ENCODE results near the gene ENTREP3.
A peak's percentile ranks its signal among the peaks of the same experiment; 100 is the strongest.
"Not testable (repeated sequence)": the region's sequence is repeated elsewhere in the genome, so short reads cannot be mapped to it uniquely, and the experiment has no call there.

The ENTREP3 gene

GRCh38 chr1:155218854-155219591 is 36.3 kb downstream of the ENTREP3 start:
- CTCF ChIA-PET, result interaction anchor here (0.7 to 4.0 kb wide), 4 partner anchors 12 to 32 kb away, joined by 3 to 15 read pairs (median 5); partner anchors contain the start of gene THBS3
- no peaks in the 10 kb centered on the region for H3K9me3 ChIP-seq (ENCODE audit: control extremely low read depth in 1 of 5, control insufficient read depth in 4 of 5, insufficient read depth in 2 of 5, low read depth in 1 of 5, low read length in 4 of 5)
- 50% methylated on average over 2 of the region's 7 CpGs for WGBS (ENCODE audit: insufficient coverage)
- peak; percentile 38 to 77 (median 73) for DNase-seq
- POLR2A ChIA-PET, result interaction anchor here (0.9 kb wide), 2 partner anchors 43 to 44 kb away, joined by 3 read pairs; partner anchors contain the start of gene SCAMP3
- H3K27me3 ChIP-seq (replicated peaks in 2 of 5; ENCODE audit: control insufficient read depth in 4 of 5, insufficient read depth in 5 of 5, low read length in 4 of 5), result no peaks in the 10 kb centered on the region
- H3K4me1 ChIP-seq (ENCODE audit: control extremely low read depth in 1 of 4, control insufficient read depth in 4 of 4, insufficient read depth in 4 of 4, low read length in 3 of 4), result peaks cover 13 to 33% (median 21%) of the 10 kb centered on the region in 4 experiments
- H3K27ac ChIP-seq (ENCODE audit: insufficient read depth in 1 of 2, low read depth in 1 of 2, low read length in 2 of 2, poor library complexity in 1 of 2, severe bottlenecking in 2 of 2), result peak overlapping the region in 1 of 2 experiments; percentile 43
- H3K4me3 ChIP-seq (ENCODE audit: control insufficient read depth in 1 of 7, extremely low read depth in 1 of 7, insufficient read depth in 4 of 7, low read depth in 2 of 7, low read length in 6 of 7), result peak overlapping the region in 5 of 7 experiments; percentile 13 to 58 (median 28)
- H3K36me3 ChIP-seq (ENCODE audit: control insufficient read depth in 4 of 4, insufficient read depth in 4 of 4, low read length in 3 of 4), result peaks cover 3 to 20% (median 9%) of the 10 kb centered on the region in 4 experiments

- POLR2A ChIA-PET; H3K27me3 ChIP-seq (replicated peaks in 2 of 5; ENCODE audit: control insufficient read depth in 4 of 5, insufficient read depth in 5 of 5, low read length in 4 of 5); DNase-seq; H3K4me3 ChIP-seq (ENCODE audit: control insufficient read depth in 1 of 7, extremely low read depth in 1 of 7, insufficient read depth in 4 of 7, low read depth in 2 of 7, low read length in 6 of 7); CTCF ChIA-PET; H3K27ac ChIP-seq (ENCODE audit: insufficient read depth in 1 of 2, low read depth in 1 of 2, low read length in 2 of 2, poor library complexity in 1 of 2, severe bottlenecking in 2 of 2); H3K9me3 ChIP-seq (ENCODE audit: control extremely low read depth in 1 of 5, control insufficient read depth in 4 of 5, insufficient read depth in 2 of 5, low read depth in 1 of 5, low read length in 4 of 5): not testable (repeated sequence)
- Histone ChIP-seq H3K4me1 (ENCODE audit: control extremely low read depth in 1 of 4, control insufficient read depth in 4 of 4, insufficient read depth in 4 of 4, low read length in 3 of 4) (peaks cover 12 to 19% (median 14%) of the 10 kb centered on the region in 4 experiments), H3K36me3 (ENCODE audit: control insufficient read depth in 4 of 4, insufficient read depth in 4 of 4, low read length in 3 of 4) (peaks cover 6 to 31% (median 10%) of the 10 kb centered on the region in 4 experiments)
- 83% methylated on average over 1 of the region's 10 CpGs for WGBS (ENCODE audit: insufficient coverage)
These were observed 40.6 kb downstream of the ENTREP3 start for GRCh38 chr1:155214702-155215101.

- H3K27me3 ChIP-seq (replicated peaks in 2 of 5; ENCODE audit: control insufficient read depth in 4 of 5, insufficient read depth in 5 of 5, low read length in 4 of 5); H3K4me3 ChIP-seq (ENCODE audit: control insufficient read depth in 1 of 7, extremely low read depth in 1 of 7, insufficient read depth in 4 of 7, low read depth in 2 of 7, low read length in 6 of 7); DNase-seq; POLR2A ChIA-PET; H3K9me3 ChIP-seq (ENCODE audit: control extremely low read depth in 1 of 5, control insufficient read depth in 4 of 5, insufficient read depth in 2 of 5, low read depth in 1 of 5, low read length in 4 of 5); H3K27ac ChIP-seq (ENCODE audit: insufficient read depth in 1 of 2, low read depth in 1 of 2, low read length in 2 of 2, poor library complexity in 1 of 2, severe bottlenecking in 2 of 2): not testable (repeated sequence)
- WGBS (ENCODE audit: insufficient coverage), result 97% methylated on average over 3 of the region's 7 CpGs
- H3K36me3 ChIP-seq (ENCODE audit: control insufficient read depth in 4 of 4, insufficient read depth in 4 of 4, low read length in 3 of 4), result peaks cover 6 to 29% (median 9%) of the 10 kb centered on the region in 4 experiments
- CTCF ChIA-PET, result interaction anchor here (1.1 kb wide), 1 partner anchor 16 kb away, joined by 3 read pairs; no protein-coding TSS in a partner anchor
- peaks cover 16 to 28% (median 26%) of the 10 kb centered on the region in 4 experiments for H3K4me1 ChIP-seq (ENCODE audit: control extremely low read depth in 1 of 4, control insufficient read depth in 4 of 4, insufficient read depth in 4 of 4, low read length in 3 of 4)
These were observed 43.2 kb downstream of the ENTREP3 start for GRCh38 chr1:155212051-155212440.

GRCh38 chr1:155211381-155212050 is 43.8 kb downstream of the ENTREP3 start:
- H3K9me3 ChIP-seq (ENCODE audit: control extremely low read depth in 1 of 5, control insufficient read depth in 4 of 5, insufficient read depth in 2 of 5, low read depth in 1 of 5, low read length in 4 of 5); POLR2A ChIA-PET; DNase-seq; H3K27ac ChIP-seq (ENCODE audit: insufficient read depth in 1 of 2, low read depth in 1 of 2, low read length in 2 of 2, poor library complexity in 1 of 2, severe bottlenecking in 2 of 2); H3K27me3 ChIP-seq (replicated peaks in 2 of 5; ENCODE audit: control insufficient read depth in 4 of 5, insufficient read depth in 5 of 5, low read length in 4 of 5): not testable (repeated sequence)
- H3K4me3 ChIP-seq (ENCODE audit: control insufficient read depth in 1 of 7, extremely low read depth in 1 of 7, insufficient read depth in 4 of 7, low read depth in 2 of 7, low read length in 6 of 7), result peak overlapping the region in 1 of 7 experiments; percentile 37
- WGBS (ENCODE audit: insufficient coverage), result 95% methylated on average over 8 of the region's 13 CpGs
- H3K36me3 ChIP-seq (ENCODE audit: control insufficient read depth in 4 of 4, insufficient read depth in 4 of 4, low read length in 3 of 4), result peaks cover 5 to 27% (median 9%) of the 10 kb centered on the region in 4 experiments
- H3K4me1 ChIP-seq (ENCODE audit: control extremely low read depth in 1 of 4, control insufficient read depth in 4 of 4, insufficient read depth in 4 of 4, low read length in 3 of 4), result peaks cover 16 to 33% (median 31%) of the 10 kb centered on the region in 4 experiments
- CTCF ChIA-PET, result interaction anchor here (1.1 kb wide), 1 partner anchor 17 kb away, joined by 3 read pairs; no protein-coding TSS in a partner anchor

- H3K9me3 ChIP-seq (ENCODE audit: control extremely low read depth in 1 of 5, control insufficient read depth in 4 of 5, insufficient read depth in 2 of 5, low read depth in 1 of 5, low read length in 4 of 5), result no peaks in the 10 kb centered on the region
- H3K27me3 ChIP-seq (replicated peaks in 2 of 5; ENCODE audit: control insufficient read depth in 4 of 5, insufficient read depth in 5 of 5, low read length in 4 of 5), result no peaks in the 10 kb centered on the region
- peak overlapping the region in 2 of 7 experiments; percentile 37 to 100 for H3K4me3 ChIP-seq (ENCODE audit: control insufficient read depth in 1 of 7, extremely low read depth in 1 of 7, insufficient read depth in 4 of 7, low read depth in 2 of 7, low read length in 6 of 7)
- H3K27ac ChIP-seq (ENCODE audit: insufficient read depth in 1 of 2, low read depth in 1 of 2, low read length in 2 of 2, poor library complexity in 1 of 2, severe bottlenecking in 2 of 2), result no peak overlapping the region
- H3K4me1 ChIP-seq (ENCODE audit: control extremely low read depth in 1 of 4, control insufficient read depth in 4 of 4, insufficient read depth in 4 of 4, low read length in 3 of 4), result peaks cover 16 to 33% (median 31%) of the 10 kb centered on the region in 4 experiments
- POLR2A ChIA-PET, result no interaction called here
- CTCF ChIA-PET, result no interaction called here
- WGBS (ENCODE audit: insufficient coverage), result 100% methylated on average over 3 of the region's 4 CpGs
- peaks cover 4 to 23% (median 8%) of the 10 kb centered on the region in 4 experiments for H3K36me3 ChIP-seq (ENCODE audit: control insufficient read depth in 4 of 4, insufficient read depth in 4 of 4, low read length in 3 of 4)
- DNase-seq, result no peak
These were observed 44.8 kb downstream of the ENTREP3 start for GRCh38 chr1:155210314-155211104.

GRCh38 chr1:155209312-155209721 is 46.0 kb downstream of the ENTREP3 start:
- no peak for DNase-seq
- no peaks in the 10 kb centered on the region for H3K27me3 ChIP-seq (replicated peaks in 2 of 5; ENCODE audit: control insufficient read depth in 4 of 5, insufficient read depth in 5 of 5, low read length in 4 of 5)
- CTCF ChIA-PET, result interaction anchor here (0.9 to 6.7 kb wide), 6 partner anchors 15 to 42 kb away, joined by 3 to 59 read pairs (median 20); no protein-coding TSS in a partner anchor
- POLR2A ChIA-PET, result interaction anchor here (0.7 to 2.1 kb wide), 4 partner anchors 16 to 114 kb away, joined by 3 to 8 read pairs (median 5); no protein-coding TSS in a partner anchor
- H3K4me3 ChIP-seq (ENCODE audit: control insufficient read depth in 1 of 7, extremely low read depth in 1 of 7, insufficient read depth in 4 of 7, low read depth in 2 of 7, low read length in 6 of 7), result peak overlapping the region; percentile 81 to 100 (median 90)
- peaks cover 0 to 18% (median 3%) of the 10 kb centered on the region in 4 experiments for H3K36me3 ChIP-seq (ENCODE audit: control insufficient read depth in 4 of 4, insufficient read depth in 4 of 4, low read length in 3 of 4)
- H3K27ac ChIP-seq (ENCODE audit: insufficient read depth in 1 of 2, low read depth in 1 of 2, low read length in 2 of 2, poor library complexity in 1 of 2, severe bottlenecking in 2 of 2), result peak overlapping the region; percentile 98 to 99
- H3K4me1 ChIP-seq (ENCODE audit: control extremely low read depth in 1 of 4, control insufficient read depth in 4 of 4, insufficient read depth in 4 of 4, low read length in 3 of 4), result peaks cover 16 to 33% (median 31%) of the 10 kb centered on the region in 4 experiments
- 5% methylated on average over 13 of the region's 13 CpGs for WGBS (ENCODE audit: insufficient coverage)
- H3K9me3 ChIP-seq (ENCODE audit: control extremely low read depth in 1 of 5, control insufficient read depth in 4 of 5, insufficient read depth in 2 of 5, low read depth in 1 of 5, low read length in 4 of 5), result no peaks in the 10 kb centered on the region
